Measurements from ENCODE around the gene IPO9.

Gene IPO9

DNA sequence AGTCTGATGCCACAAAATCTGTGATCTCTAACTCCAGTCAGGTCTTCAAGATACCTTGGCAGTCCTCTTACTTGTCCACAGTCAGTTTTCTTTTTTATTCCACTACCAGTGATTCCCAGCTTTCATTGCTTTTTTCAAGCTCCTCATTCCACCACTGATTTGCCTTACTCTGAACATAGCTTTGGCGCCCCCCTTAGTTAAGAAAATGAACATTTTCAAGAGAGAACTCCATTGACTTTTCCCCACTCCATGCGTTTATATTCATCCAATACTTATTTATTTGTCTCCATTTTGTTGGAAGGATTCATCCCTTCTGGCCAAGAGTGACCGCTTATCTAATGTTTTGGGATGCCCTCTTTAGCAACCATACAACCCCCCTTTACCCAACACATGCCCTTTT is 33.9 kb upstream of the IPO9 start:
- H3K4me3 ChIP-seq (ENCODE audit: low read depth, low read length), result no peak overlapping the region
- DNase-seq (ENCODE audit: low read depth), result peak; percentile 39
- no peak for TF ChIP-seq MYC (IDR thresholded peaks at IDR 0.05; ENCODE audit: low read depth, low read length)
- TF ChIP-seq, protein P1, sequence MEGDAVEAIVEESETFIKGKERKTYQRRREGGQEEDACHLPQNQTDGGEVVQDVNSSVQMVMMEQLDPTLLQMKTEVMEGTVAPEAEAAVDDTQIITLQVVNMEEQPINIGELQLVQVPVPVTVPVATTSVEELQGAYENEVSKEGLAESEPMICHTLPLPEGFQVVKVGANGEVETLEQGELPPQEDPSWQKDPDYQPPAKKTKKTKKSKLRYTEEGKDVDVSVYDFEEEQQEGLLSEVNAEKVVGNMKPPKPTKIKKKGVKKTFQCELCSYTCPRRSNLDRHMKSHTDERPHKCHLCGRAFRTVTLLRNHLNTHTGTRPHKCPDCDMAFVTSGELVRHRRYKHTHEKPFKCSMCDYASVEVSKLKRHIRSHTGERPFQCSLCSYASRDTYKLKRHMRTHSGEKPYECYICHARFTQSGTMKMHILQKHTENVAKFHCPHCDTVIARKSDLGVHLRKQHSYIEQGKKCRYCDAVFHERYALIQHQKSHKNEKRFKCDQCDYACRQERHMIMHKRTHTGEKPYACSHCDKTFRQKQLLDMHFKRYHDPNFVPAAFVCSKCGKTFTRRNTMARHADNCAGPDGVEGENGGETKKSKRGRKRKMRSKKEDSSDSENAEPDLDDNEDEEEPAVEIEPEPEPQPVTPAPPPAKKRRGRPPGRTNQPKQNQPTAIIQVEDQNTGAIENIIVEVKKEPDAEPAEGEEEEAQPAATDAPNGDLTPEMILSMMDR (IDR thresholded peaks at IDR 0.05; ENCODE audit: low read depth, low read length), result peak; percentile 41

- H3K4me3 ChIP-seq (ENCODE audit: low read depth, low read length), result no peak overlapping the region
- DNase-seq (ENCODE audit: low read depth), result no peak
- TF ChIP-seq MYC (IDR thresholded peaks at IDR 0.05; ENCODE audit: low read depth, low read length), result no peak
Observed at GRCh38 chr1:201800246-201800645, 28.7 kb upstream of the IPO9 start.

DNA sequence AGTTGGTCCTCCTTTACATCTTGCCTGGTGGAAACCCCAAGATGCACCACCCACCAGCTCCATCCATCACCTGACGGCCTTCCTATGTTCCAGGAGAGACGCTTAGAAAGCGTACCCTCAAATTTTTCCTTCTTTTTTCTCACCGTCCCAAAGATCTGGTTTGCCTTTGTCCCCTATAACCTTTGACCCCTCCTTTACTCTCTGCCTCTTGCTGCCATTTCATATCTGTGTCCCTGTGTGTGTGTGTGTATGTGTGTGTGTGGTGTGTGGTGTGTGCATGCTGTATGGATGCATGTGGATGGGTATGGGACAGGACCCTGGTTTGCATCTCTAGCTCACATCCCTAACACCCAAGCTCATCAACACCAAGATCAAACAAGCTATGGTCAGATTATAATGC is 22.2 kb upstream of the IPO9 start:
- DNase-seq (ENCODE audit: low read depth), result no peak
- TF ChIP-seq MAX (IDR thresholded peaks at IDR 0.05; ENCODE audit: low read depth, low read length) (no peak), MYC (IDR thresholded peaks at IDR 0.05; ENCODE audit: low read depth, low read length) (no peak), POLR2A (IDR thresholded peaks at IDR 0.05; ENCODE audit: extremely low read depth, insufficient read length) (no peak)
- TF ChIP-seq, protein P1 (IDR thresholded peaks at IDR 0.05; ENCODE audit: low read depth, low read length), result no peak
- no peak overlapping the region for H3K4me3 ChIP-seq (ENCODE audit: low read depth, low read length)

DNA sequence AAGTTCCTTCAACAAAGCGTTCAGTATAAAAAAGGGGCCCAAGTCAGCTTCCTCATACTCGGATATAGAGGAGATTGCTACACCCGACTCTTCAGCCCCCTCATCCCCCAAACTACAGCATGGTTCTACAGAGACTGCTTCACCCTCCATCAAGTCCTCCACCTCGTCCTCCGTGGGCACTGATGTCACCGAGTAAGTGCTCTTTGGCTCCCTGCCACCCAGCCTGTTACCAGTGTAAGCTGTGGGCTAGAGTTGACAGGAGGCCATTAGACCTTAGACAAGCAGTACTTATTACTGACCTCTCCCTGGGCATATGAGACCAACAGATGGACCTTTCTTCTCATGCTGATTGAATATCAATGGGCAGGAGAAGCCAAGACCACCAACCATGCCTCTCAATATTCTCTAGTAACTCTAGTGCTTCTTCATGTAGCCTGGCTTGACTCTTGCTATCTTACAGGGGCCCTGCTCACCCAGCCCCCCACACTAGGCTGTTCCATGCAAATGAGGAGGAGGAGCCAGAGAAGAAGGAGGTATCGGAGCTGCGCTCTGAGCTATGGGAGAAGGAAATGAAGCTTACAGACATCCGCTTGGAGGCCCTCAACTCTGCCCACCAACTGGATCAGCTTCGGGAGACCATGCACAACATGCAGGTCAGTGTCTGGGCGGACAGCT is 20.9 kb upstream of the IPO9 start:
- DNase-seq (ENCODE audit: low read depth), result no peak
- TF ChIP-seq POLR2A (IDR thresholded peaks at IDR 0.05; ENCODE audit: extremely low read depth, insufficient read length), result no peak
- no peak for TF ChIP-seq MYC (IDR thresholded peaks at IDR 0.05; ENCODE audit: low read depth, low read length)
- TF ChIP-seq, protein P1 (IDR thresholded peaks at IDR 0.05; ENCODE audit: low read depth, low read length), result no peak
- TF ChIP-seq MAX (IDR thresholded peaks at IDR 0.05; ENCODE audit: low read depth, low read length), result no peak
- H3K4me3 ChIP-seq (ENCODE audit: low read depth, low read length), result no peak overlapping the region

DNA sequence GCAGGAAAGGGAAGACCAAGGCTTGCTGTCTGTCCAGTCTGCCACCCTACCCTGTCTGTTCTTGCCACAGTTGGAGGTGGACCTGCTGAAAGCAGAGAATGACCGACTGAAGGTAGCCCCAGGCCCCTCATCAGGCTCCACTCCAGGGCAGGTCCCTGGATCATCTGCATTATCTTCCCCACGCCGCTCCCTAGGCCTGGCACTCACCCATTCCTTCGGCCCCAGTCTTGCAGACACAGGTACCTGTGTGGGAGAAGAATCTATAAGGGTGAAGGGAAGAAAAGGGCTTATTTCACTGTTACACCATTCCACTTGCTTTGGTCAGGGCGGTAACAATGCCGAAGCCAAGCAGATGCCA is 20.3 kb upstream of the IPO9 start:
- TF ChIP-seq POLR2A (IDR thresholded peaks at IDR 0.05; ENCODE audit: extremely low read depth, insufficient read length) (no peak), MAX (IDR thresholded peaks at IDR 0.05; ENCODE audit: low read depth, low read length) (no peak), MYC (IDR thresholded peaks at IDR 0.05; ENCODE audit: low read depth, low read length) (no peak)
- TF ChIP-seq, protein P1 (IDR thresholded peaks at IDR 0.05; ENCODE audit: low read depth, low read length), result no peak
- no peak overlapping the region for H3K4me3 ChIP-seq (ENCODE audit: low read depth, low read length)
- no peak for DNase-seq (ENCODE audit: low read depth)

GRCh38 chr1:201809876-201810275 is 19.1 kb upstream of the IPO9 start:
- DNase-seq (ENCODE audit: low read depth), result no peak
- TF ChIP-seq POLR2A (IDR thresholded peaks at IDR 0.05; ENCODE audit: extremely low read depth, insufficient read length), result no peak
- no peak for TF ChIP-seq MAX (IDR thresholded peaks at IDR 0.05; ENCODE audit: low read depth, low read length)
- TF ChIP-seq, protein P1 (IDR thresholded peaks at IDR 0.05; ENCODE audit: low read depth, low read length), result no peak
- no peak for TF ChIP-seq MYC (IDR thresholded peaks at IDR 0.05; ENCODE audit: low read depth, low read length)
- no peak overlapping the region for H3K4me3 ChIP-seq (ENCODE audit: low read depth, low read length)
